Prostate gland (tissue), 2 donors: Measurements from ENCODE around the gene TCHHL1. TPM values are rescaled to one million over a fixed set of nuclear protein-coding genes. Genes with fewer than 3 reads are reported as not detected.
"Not testable (repeated sequence)": the region's sequence is repeated elsewhere in the genome, so short reads cannot be mapped to it uniquely, and the experiment has no call there.

Experiments
- DNase-seq: peaks from one replicate; pipeline ENCODE4 v3.0.0-alpha.2; 2019; ENCODE audit warnings: low spot score
- H3K27ac ChIP-seq, 2 donors: fragments of 200-600 bp; sonication (generic); 2 replicates each; pipeline ENCODE4 v1.5.1; 2017 to 2019
- H3K27me3 ChIP-seq: fragments of 200-600 bp; sonication (generic); replicated peaks from 2 replicates; pipeline ENCODE4 v1.5.1; 2019; ENCODE audit not compliant: insufficient read depth
- H3K36me3 ChIP-seq, 2 donors: fragments of 200-600 bp; sonication (generic); 1 replicate in 1 of 2; 2 replicates in 1 of 2; pipeline versions ENCODE4 v1.5.1 to v1.8.1; 2017 to 2019
- H3K4me1 ChIP-seq: fragments of 200-600 bp; sonication (generic); replicated peaks from 2 replicates; pipeline ENCODE4 v1.5.1; 2019
- H3K4me3 ChIP-seq, 2 donors: fragments of 200-600 bp; sonication (generic); 2 replicates each; pipeline ENCODE4 v1.5.1; 2017 to 2019
- H3K9me3 ChIP-seq: fragments of 200-600 bp; sonication (generic); 2 replicates; pipeline ENCODE4 v1.5.1; 2017
- CTCF ChIP-seq, 4 experiments: fragments of 200-600 bp in 2 of 4; fragments of 450-650 bp in 2 of 4; sonication (generic) in 2 of 4; IDR thresholded peaks; 1 replicate in 3 of 4; 2 replicates in 1 of 4; pipeline ENCODE4 v1.5.1; 2016 to 2019; ENCODE audit warnings: antibody characterized with exemption in 4 of 4, mild to moderate bottlenecking in 2 of 4, moderate library complexity in 2 of 4
- POLR2A ChIP-seq: fragments of 450-650 bp; IDR thresholded peaks from one replicate; pipeline ENCODE4 v1.6.1; 2016; ENCODE audit warnings: antibody characterized with exemption, mild to moderate bottlenecking
- POLR2AphosphoS5 ChIP-seq: sonication (generic); formaldehyde crosslinking; IDR thresholded peaks from one replicate; pipeline ENCODE4 v1.6.1; 2017; ENCODE audit warnings: antibody characterized with exemption
- WGBS: methylation state at CpG from one replicate; pipeline ENCODE4 v1.1.5; 2018; 5-methylcytosine and 5-hydroxymethylcytosine counted together
- intact Hi-C: fragments of 100-400 bp; cut with DNase I; formaldehyde crosslinking; loops from one replicate; pipeline ENCODE4 v1.14.2; 2022
- total RNA-seq, 2 donors: library from RNA; depleted of rRNA; stranded (reverse); fragments of >200 nt; gene quantifications; one replicate each; pipeline ENCODE4 v1.1.0, GENCODE V29; 2016

The TCHHL1 gene
- total RNA-seq, 2 donors from 2014 or later = not detected

- Histone ChIP-seq H3K9me3 (no peaks in the 10 kb centered on the region), H3K36me3 (no peaks in the 10 kb centered on the region), H3K4me3 (no peak overlapping the region), H3K27ac (no peak overlapping the region), H3K27me3 (no peaks in the 10 kb centered on the region), H3K4me1 (peaks cover 2% of the 10 kb centered on the region)
- TF ChIP-seq POLR2A (no peak), POLR2AphosphoS5 (no peak), CTCF (IDR thresholded peaks at IDR 0.05) (no peak)
- DNase-seq = no peak
- WGBS = 44% methylated on average over 2 of the region's 2 CpGs
- intact Hi-C loops = no loop called here
Measured at GRCh38 chr1:152104854-152105253, 16.0 kb upstream of the TCHHL1 start.

DNA sequence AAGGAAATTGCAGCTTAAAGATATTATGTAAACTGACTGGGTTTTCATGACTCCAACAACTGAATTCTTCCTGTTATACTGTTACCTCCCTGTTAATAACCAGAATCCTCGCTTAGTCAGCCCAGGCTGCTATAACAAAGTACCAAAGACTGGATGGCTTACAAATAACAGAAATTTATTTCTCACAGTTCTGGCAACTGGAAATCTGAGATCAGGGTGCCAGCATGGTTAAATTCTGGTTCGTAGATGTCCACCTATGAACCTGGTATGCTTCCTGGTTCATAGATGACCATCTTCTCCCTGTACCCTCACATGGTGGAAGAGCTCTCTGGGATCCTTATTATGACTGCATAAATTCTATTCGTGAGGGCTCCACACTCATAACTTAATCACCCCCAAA, 8.1 kb upstream of the TCHHL1 start:
- DNase-seq = no peak
- no peaks in the 10 kb centered on the region for H3K9me3 ChIP-seq
- TF ChIP-seq POLR2AphosphoS5 = no peak
- no peak for TF ChIP-seq CTCF (IDR thresholded peaks at IDR 0.05)
- no peak for TF ChIP-seq POLR2A
- no peaks in the 10 kb centered on the region for H3K4me1 ChIP-seq
- no peaks in the 10 kb centered on the region for H3K36me3 ChIP-seq
- H3K27me3 ChIP-seq = no peaks in the 10 kb centered on the region
- WGBS = 69% methylated on average over 3 of the region's 3 CpGs
- H3K4me3 ChIP-seq = no peak overlapping the region
- intact Hi-C loops = no loop called here
- H3K27ac ChIP-seq = no peak overlapping the region

DNA sequence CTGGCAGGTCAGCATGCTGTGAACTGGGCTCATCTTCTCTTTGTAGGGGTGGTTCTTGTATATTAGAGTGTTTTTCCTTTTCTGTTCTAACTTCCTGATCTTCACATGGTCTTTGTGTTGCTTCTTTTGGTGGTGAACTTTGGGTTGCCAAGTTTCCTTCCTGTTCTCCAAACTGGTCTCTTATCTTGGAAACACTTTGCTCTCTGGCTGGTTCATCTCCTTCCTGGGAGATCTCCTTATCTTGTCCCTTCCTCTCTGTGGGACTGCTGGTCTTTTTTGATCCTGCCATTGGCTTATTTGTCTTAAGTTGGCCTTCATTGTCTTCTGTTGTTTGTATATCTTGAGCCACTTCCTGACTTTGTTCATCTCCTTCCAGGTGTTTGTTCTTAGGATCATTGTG, 2.1 kb downstream of the TCHHL1 start:
- H3K4me1 ChIP-seq = no peaks in the 10 kb centered on the region
- H3K4me3 ChIP-seq = no peak overlapping the region
- no peaks in the 10 kb centered on the region for H3K9me3 ChIP-seq
- H3K36me3 ChIP-seq = no peaks in the 10 kb centered on the region
- H3K27ac ChIP-seq = no peak overlapping the region
- intact Hi-C loops = no loop called here
- no peak for DNase-seq
- TF ChIP-seq CTCF (IDR thresholded peaks at IDR 0.05) (no peak), POLR2A (no peak), POLR2AphosphoS5 (no peak)
- no peaks in the 10 kb centered on the region for H3K27me3 ChIP-seq

DNA sequence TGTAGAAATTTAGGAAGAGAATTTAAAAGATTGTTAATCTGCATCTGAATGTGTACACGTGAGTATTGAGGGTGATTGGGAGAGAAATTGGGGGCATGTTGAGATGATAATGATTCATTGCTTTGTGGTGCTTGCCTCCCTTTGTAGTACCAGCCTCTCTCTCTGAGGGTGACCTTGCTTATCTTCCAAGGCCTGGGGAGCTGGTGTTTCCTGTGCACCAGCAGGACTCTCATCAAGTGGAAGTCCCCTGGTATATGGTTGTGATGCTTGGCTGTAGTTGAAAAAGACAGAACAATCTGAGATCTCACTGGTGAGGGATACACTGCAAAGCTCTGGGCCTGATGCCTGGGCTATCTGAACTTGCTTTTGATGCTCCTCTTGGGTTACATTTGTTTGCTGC, 4.0 kb downstream of the TCHHL1 start:
- H3K36me3 ChIP-seq = no peaks in the 10 kb centered on the region
- 55% methylated on average over 1 of the region's 1 CpG for WGBS
- H3K27me3 ChIP-seq = no peaks in the 10 kb centered on the region

GRCh38 chr1:152081026-152081425, 7.8 kb downstream of the TCHHL1 start:
- 90% methylated on average over 15 of the region's 17 CpGs for WGBS
- H3K36me3 ChIP-seq, intact Hi-C loops, H3K27me3 ChIP-seq, H3K4me3 ChIP-seq, H3K4me1 ChIP-seq, DNase-seq, H3K9me3 ChIP-seq, H3K27ac ChIP-seq: not testable (repeated sequence)

More for the DNA sequence above, 4.0 kb downstream of the TCHHL1 start:
- Histone ChIP-seq H3K4me1 (no peaks in the 10 kb centered on the region), H3K4me3 (no peak overlapping the region), H3K27ac (no peak overlapping the region), H3K9me3 (no peaks in the 10 kb centered on the region)
- TF ChIP-seq POLR2AphosphoS5 (no peak), POLR2A (no peak), CTCF (IDR thresholded peaks at IDR 0.05) (no peak)
- intact Hi-C loops = no loop called here
- DNase-seq = no peak

DNA sequence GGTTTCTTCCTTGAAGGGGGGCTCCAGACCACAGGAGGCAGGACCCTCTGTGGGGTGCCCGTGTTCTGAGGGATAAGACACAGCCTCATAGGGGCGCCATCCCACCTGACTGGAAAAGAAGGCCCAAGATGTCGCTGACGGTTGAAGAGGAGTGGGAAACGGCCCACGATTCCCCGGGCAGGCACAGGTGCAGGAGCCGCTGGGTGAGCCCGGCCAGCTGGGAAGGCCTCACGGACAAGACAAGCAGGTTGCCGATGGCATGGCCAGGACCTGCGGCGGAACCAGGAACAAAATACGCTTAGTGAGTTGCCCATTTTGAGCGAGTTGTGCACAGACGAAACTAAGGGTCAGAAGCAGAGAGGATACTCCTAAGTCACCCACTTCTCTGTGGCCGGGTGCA, 8.4 kb downstream of the TCHHL1 start:
- H3K4me1 ChIP-seq, H3K4me3 ChIP-seq, H3K9me3 ChIP-seq, H3K36me3 ChIP-seq, DNase-seq, intact Hi-C loops, H3K27me3 ChIP-seq, H3K27ac ChIP-seq: not testable (repeated sequence)
- 94% methylated on average over 17 of the region's 17 CpGs for WGBS
